ENCODE results near the gene CAVIN2.

- TF ChIP-seq, protein P1, sequence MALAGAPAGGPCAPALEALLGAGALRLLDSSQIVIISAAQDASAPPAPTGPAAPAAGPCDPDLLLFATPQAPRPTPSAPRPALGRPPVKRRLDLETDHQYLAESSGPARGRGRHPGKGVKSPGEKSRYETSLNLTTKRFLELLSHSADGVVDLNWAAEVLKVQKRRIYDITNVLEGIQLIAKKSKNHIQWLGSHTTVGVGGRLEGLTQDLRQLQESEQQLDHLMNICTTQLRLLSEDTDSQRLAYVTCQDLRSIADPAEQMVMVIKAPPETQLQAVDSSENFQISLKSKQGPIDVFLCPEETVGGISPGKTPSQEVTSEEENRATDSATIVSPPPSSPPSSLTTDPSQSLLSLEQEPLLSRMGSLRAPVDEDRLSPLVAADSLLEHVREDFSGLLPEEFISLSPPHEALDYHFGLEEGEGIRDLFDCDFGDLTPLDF (CRISPR knock-in tag; IDR thresholded peaks at IDR 0.05), result no peak
- TF ChIP-seq, protein P2, sequence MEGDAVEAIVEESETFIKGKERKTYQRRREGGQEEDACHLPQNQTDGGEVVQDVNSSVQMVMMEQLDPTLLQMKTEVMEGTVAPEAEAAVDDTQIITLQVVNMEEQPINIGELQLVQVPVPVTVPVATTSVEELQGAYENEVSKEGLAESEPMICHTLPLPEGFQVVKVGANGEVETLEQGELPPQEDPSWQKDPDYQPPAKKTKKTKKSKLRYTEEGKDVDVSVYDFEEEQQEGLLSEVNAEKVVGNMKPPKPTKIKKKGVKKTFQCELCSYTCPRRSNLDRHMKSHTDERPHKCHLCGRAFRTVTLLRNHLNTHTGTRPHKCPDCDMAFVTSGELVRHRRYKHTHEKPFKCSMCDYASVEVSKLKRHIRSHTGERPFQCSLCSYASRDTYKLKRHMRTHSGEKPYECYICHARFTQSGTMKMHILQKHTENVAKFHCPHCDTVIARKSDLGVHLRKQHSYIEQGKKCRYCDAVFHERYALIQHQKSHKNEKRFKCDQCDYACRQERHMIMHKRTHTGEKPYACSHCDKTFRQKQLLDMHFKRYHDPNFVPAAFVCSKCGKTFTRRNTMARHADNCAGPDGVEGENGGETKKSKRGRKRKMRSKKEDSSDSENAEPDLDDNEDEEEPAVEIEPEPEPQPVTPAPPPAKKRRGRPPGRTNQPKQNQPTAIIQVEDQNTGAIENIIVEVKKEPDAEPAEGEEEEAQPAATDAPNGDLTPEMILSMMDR (IDR thresholded peaks at IDR 0.05), result no peak
- TF ChIP-seq CREM (CRISPR knock-in tag; IDR thresholded peaks at IDR 0.05), result no peak
These were observed 8.5 kb upstream of the CAVIN2 start for GRCh38 chr2:191855382-191855781.
